SK-N-MC (cell line): Measurements from ENCODE around the gene ARSG.

Experiments used
- DNase-seq: peaks from one replicate; pipeline ENCODE4 v3.0.0-alpha.2; 2011; ENCODE audit warnings: low read depth, low spot score
- H3K27ac ChIP-seq: fragments of 200-600 bp; sonication (generic); 2 replicates; pipeline ENCODE4 v1.5.1; 2016; ENCODE audit warnings: mixed run types
- H3K36me3 ChIP-seq: fragments of 200-600 bp; sonication (generic); 2 replicates; pipeline ENCODE4 v1.6.1; 2017; ENCODE audit warnings: antibody characterized with exemption, low read length, mixed read lengths; ENCODE audit not compliant: insufficient read depth
- H3K4me3 ChIP-seq: fragments of 200-600 bp; sonication (generic); 2 replicates; pipeline ENCODE4 v1.5.1; 2016
- H3K9ac ChIP-seq: fragments of 200-600 bp; sonication (generic); 2 replicates; pipeline ENCODE4 v1.8.0; 2017; ENCODE audit warnings: mixed run types, mixed read lengths; ENCODE audit not compliant: insufficient read length
- H3K9me3 ChIP-seq: fragments of 200-600 bp; sonication (generic); 2 replicates; pipeline ENCODE4 v1.6.1; 2017; ENCODE audit warnings: low read depth, mild to moderate bottlenecking, antibody characterized with exemption, low read length, moderate library complexity, mixed read lengths
- EZH2 ChIP-seq: fragments of 200-600 bp; sonication (generic); IDR thresholded peaks from one replicate; pipeline ENCODE4 v1.6.1; 2017; ENCODE audit warnings: antibody characterized with exemption
- FOXP2 ChIP-seq: optimal IDR thresholded peaks from 2 replicates; pipeline ENCODE3; 2011; ENCODE audit warnings: mild to moderate bottlenecking, moderate library complexity; ENCODE audit not compliant: insufficient read depth; ENCODE audit errors: extremely low read length, control extremely low read depth
- POLR2AphosphoS5 ChIP-seq: IDR thresholded peaks from 2 replicates; pipeline ENCODE4 v1.6.1; 2012; ENCODE audit warnings: mild to moderate bottlenecking, low read depth, low read length, borderline replicate concordance

The ARSG gene

DNA sequence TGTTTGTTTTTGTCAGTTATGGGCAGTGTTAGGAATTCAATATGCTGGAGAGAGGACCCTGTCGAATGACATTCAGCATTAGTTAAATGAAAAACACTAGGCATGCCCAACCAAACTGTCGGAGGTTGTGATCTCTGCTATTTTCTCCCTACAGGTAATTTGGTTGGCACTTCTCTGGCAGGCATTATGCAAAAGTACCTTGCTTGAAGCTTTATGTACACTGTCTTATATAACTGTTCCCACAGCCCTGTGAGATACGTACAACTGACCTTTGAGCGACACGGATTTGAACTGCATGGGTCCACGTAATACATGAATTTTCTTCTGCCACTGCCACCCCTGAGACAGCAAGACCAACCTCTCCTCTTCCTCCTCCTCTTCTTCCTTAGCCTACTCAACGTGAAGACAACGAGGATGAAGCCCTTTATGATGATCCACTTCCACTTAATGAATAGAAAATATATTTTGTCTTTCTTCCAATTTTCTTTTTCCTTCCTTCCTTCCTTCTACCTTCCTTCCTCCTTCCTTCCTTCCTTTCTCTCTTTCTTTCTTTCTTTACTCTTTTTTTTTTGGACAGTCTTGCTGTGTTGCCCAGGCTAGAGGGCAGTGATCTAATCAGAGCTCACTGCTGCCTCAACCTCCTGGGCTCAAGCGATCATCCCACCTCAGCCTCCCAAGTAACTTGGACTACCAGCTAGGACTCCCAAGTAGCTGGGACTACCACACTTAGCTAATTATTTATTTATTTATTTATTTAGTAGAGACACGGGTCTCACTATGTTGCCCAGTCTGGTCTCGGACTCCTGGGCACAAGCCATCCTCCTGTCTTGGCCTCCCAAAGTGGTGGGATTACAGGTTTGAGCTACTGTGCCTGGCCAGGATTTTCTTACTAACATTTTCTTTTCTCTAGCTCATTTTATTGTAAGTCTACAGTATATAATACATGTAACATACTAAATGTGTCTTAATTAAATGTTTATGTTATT, 88.7 kb downstream of the ARSG start:
- H3K9me3 ChIP-seq, result no peaks in the 10 kb centered on the region
- no peak for DNase-seq
- no peak overlapping the region for H3K4me3 ChIP-seq
- TF ChIP-seq POLR2AphosphoS5 (no peak), EZH2 (no peak), FOXP2 (no peak)
- H3K36me3 ChIP-seq, result no peaks in the 10 kb centered on the region
- H3K9ac ChIP-seq, result no peak overlapping the region
- H3K27ac ChIP-seq, result no peak overlapping the region

DNA sequence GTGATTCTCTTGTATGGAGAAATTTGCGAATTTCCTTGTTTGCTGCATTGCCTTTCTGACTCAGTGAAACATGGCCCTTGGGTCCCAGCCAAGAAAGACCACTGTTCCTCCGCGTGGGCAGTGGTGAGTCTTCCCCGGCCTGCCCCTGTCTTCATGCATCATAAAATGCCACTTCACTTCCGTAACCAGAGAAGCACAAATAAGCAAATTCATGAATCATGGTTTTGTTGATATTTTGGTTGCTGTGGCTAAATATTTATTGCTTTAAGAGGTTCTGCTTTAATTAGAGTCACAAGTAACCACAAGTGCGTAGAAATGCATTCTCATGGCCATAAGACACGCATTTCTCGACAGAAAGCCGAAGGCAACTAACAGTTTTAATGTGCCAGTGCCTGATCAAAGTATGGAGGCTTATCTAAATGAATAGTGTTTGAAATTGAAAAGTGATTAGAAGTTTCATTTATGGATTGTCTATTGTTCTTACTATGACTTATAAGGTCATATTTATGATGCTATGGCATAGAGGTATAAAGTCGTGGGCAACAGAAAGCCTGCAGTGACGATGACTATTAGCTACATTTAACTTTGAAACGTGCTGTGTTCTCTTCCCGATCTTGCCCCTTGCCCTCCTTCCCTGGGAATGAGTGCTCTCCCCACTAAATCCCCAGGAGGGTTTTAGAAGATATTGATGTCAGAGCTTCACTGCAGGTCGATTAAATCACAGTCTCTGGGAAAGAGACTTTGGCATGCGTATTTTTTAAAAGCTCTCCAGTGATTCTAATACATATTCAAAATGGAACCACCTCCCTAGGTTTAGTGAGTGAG, 90.0 kb downstream of the ARSG start:
- TF ChIP-seq POLR2AphosphoS5 (no peak), EZH2 (no peak), FOXP2 (no peak)
- H3K9me3 ChIP-seq, result no peaks in the 10 kb centered on the region
- no peak for DNase-seq
- H3K9ac ChIP-seq, result no peak overlapping the region
- H3K4me3 ChIP-seq, result no peak overlapping the region
- H3K27ac ChIP-seq, result no peak overlapping the region
- H3K36me3 ChIP-seq, result no peaks in the 10 kb centered on the region

DNA sequence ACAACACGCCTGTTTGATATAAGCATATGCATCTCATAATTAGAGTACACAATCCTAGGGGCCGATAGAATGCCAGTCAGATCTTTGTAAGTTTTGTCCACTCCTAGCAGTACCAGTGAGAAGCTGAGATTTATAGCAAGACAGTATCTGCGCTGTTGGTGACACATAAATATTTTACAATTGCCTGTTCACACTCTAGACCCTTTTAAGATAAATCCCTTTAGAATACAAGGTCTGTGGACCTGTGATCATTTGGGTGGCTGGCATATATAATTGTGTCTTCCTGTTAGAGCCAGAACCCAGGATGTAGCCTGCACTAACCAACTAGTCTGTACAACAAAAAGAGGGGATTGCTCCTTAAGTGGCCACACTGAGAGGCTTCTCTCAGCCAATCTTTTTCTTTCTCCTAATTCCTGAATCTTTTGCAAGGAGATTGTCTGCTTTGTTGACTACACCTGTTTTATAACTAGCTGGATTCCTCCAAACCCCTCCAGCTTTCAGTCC, 91.3 kb downstream of the ARSG start:
- TF ChIP-seq FOXP2 (no peak), EZH2 (no peak), POLR2AphosphoS5 (no peak)
- no peaks in the 10 kb centered on the region for H3K36me3 ChIP-seq
- no peak overlapping the region for H3K4me3 ChIP-seq
- H3K27ac ChIP-seq, result no peak overlapping the region
- H3K9ac ChIP-seq, result no peak overlapping the region
- no peak for DNase-seq
- H3K9me3 ChIP-seq, result no peaks in the 10 kb centered on the region

DNA sequence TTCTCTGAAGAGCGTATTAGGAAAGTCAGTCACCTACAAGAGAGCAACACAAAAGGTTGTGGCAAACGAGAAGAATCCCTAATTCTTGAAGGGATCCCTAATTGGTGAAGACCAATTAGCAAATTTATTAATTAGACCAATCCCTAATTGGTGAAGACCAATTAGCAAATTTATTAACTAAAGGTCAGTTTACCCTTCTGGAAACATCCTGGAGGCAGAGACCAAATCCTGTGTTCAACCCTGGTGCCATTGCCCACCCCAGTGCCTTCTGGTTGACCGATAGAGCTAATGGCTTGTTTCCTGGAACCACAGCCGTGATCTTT, 91.8 kb downstream of the ARSG start:
- Histone ChIP-seq H3K9ac (no peak overlapping the region), H3K4me3 (no peak overlapping the region), H3K9me3 (no peaks in the 10 kb centered on the region), H3K36me3 (no peaks in the 10 kb centered on the region), H3K27ac (no peak overlapping the region)
- no peak for DNase-seq
- TF ChIP-seq POLR2AphosphoS5 (no peak), FOXP2 (no peak), EZH2 (no peak)

DNA sequence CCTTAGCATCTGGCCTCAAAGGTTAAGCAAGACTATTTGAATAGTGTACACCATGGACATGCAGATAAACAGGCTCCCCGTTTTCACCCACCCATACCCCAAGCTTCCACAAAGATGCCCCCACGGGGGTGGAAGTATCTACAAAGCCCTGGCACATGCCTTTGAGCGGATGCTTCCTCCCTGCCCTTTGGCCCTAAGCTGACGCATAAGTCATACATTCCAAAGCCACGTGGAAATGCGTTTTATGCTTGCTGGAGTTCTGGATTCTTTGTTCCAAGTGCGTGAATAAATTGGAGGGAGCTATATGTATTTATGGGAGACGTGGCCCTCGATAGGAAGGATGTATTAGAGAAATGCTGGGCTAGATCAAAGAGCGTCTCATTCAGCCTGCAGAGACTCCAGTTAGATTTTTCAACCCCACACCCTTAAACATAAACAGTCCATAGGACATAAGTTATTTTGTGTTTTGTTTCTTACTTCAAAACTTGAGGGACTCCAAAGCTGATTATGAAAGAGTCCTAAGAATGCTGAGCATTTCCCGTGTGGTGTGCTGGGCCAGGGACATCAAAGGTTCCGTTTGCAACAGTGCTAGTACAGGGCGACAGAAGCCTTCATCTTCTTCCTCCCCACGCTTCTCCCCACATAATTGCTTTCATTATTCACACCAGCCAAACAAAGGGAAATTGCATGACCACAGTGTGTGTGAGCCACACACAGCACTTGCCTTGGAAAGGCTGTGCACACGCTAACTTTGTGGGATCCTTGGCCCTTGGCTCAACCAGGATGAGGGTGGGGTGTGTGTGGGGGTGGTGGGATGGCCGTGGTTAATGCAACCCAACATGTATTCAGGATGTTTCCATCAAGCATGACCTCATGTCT, 92.4 kb downstream of the ARSG start:
- TF ChIP-seq FOXP2, result no peak
- H3K36me3 ChIP-seq, result no peaks in the 10 kb centered on the region
- no peak overlapping the region for H3K27ac ChIP-seq
- no peaks in the 10 kb centered on the region for H3K9me3 ChIP-seq
- no peak overlapping the region for H3K4me3 ChIP-seq
- H3K9ac ChIP-seq, result no peak overlapping the region
- DNase-seq, result no peak

DNA sequence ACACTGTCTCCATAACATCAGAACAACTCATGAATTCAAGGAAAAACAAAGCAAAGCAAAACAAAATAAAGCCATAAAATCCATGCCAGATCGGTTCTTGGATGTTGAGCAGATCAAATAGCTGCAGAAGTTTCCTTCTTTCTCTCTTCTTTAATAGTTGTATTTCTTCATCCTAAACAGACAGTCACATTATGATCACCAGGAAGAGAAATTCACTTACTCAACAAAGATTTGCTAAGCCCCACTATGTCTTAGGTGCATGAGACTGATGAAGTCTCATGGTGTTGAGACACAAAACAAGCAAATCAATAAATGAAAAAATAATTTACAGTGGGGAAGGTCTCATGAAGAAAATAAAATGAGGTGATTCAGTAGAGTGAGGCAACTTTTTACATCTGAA, 93.2 kb downstream of the ARSG start:
- DNase-seq, result no peak
- H3K9ac ChIP-seq, result no peak overlapping the region
- H3K4me3 ChIP-seq, result no peak overlapping the region
- H3K27ac ChIP-seq, result no peak overlapping the region
- TF ChIP-seq FOXP2 (no peak), POLR2AphosphoS5 (no peak), EZH2 (no peak)
- no peaks in the 10 kb centered on the region for H3K36me3 ChIP-seq
- no peaks in the 10 kb centered on the region for H3K9me3 ChIP-seq

DNA sequence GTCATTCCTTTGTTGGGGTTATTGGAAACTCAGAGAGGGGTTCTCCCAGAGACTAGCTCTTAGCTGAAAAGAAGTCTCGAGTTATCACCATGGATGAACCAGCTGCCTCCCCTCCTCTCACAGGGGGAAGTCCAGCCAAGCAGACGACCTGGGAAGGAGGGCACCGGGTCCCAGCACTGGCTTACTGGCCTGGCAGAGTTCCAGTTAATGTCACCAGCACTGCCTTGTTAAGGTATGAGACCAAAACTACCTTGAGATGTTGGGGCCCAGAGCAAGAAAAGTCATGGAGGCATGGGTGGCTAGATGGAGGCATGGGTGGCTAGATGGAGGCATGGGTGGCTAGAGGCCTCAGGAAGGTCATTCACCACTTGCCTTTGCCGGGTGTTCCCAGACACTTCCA, 93.6 kb downstream of the ARSG start:
- H3K36me3 ChIP-seq, result no peaks in the 10 kb centered on the region
- TF ChIP-seq EZH2, result no peak
- no peak for TF ChIP-seq POLR2AphosphoS5
- TF ChIP-seq FOXP2, result no peak
- H3K27ac ChIP-seq, result no peak overlapping the region
- H3K9ac ChIP-seq, result no peak overlapping the region
- H3K4me3 ChIP-seq, result no peak overlapping the region
- DNase-seq, result no peak
- no peaks in the 10 kb centered on the region for H3K9me3 ChIP-seq
